K562 (cell line): ENCODE measurements around the gene TOMM40L. TPM values are rescaled to one million over a fixed set of nuclear protein-coding genes. Genes with fewer than 3 reads are reported as not detected.
A peak's percentile ranks its signal among the peaks of the same experiment; 100 is the strongest.

Experiments used
- ARID4B ChIP-seq: sonication (generic); formaldehyde crosslinking; IDR thresholded peaks from 2 replicates; pipeline ENCODE4 v1.8.0; 2022; ENCODE audit warnings: mild to moderate bottlenecking, missing genetic modification reagents
- BCL6 ChIP-seq: fragments of 250-450 bp; sonication (Bioruptor Pico); IDR thresholded peaks from 2 replicates; pipeline ENCODE4 v1.4.0; 2020
- CBFA2T2 ChIP-seq: fragments of 450-650 bp; conservative IDR thresholded peaks from 2 replicates; pipeline ENCODE4 v1.6.1; 2017; ENCODE audit warnings: mild to moderate bottlenecking
- CEBPB ChIP-seq: fragments of 450-650 bp; IDR thresholded peaks from 2 replicates; pipeline ENCODE4 v1.6.1; 2016; ENCODE audit warnings: missing genetic modification characterization, missing compliant biosample characterization
- CHCHD3 ChIP-seq: fragments of 250-450 bp; sonication (Bioruptor Pico); IDR thresholded peaks from 2 replicates; pipeline ENCODE4 v2.1.2; 2022; ENCODE audit warnings: mild to moderate bottlenecking
- CSDE1 ChIP-seq, 2 experiments: fragments of 450-650 bp; IDR thresholded peaks; 2 replicates each; pipeline ENCODE4 v1.6.1; 2016; ENCODE audit warnings: mild to moderate bottlenecking in 1 of 2
- JUNB ChIP-seq: fragments of 450-650 bp; formaldehyde crosslinking; conservative IDR thresholded peaks from 2 replicates; pipeline ENCODE4 v1.4.0; 2020; ENCODE audit warnings: mild to moderate bottlenecking
- NFATC3 ChIP-seq: fragments of 450-650 bp; IDR thresholded peaks from 2 replicates; pipeline ENCODE4 v1.6.1; 2017; ENCODE audit warnings: mild to moderate bottlenecking
- NFXL1 ChIP-seq: fragments of 450-650 bp; formaldehyde crosslinking; IDR thresholded peaks from 2 replicates; pipeline ENCODE4 v1.4.0; 2021; ENCODE audit warnings: mild to moderate bottlenecking
- RREB1 ChIP-seq: fragments of 250-450 bp; sonication (Bioruptor Pico); IDR thresholded peaks from 2 replicates; pipeline ENCODE4 v1.4.0; 2020
- SIN3B ChIP-seq: fragments of 450-650 bp; IDR thresholded peaks from 2 replicates; pipeline ENCODE4 v1.6.1; 2017; ENCODE audit warnings: low read depth, mild to moderate bottlenecking, moderate library complexity
- TFAP4 ChIP-seq: sonication (generic); formaldehyde crosslinking; IDR thresholded peaks from 2 replicates; pipeline ENCODE4 v1.8.0; 2022; ENCODE audit warnings: missing genetic modification reagents, mild to moderate bottlenecking, moderate library complexity, borderline replicate concordance
- ZEB2 ChIP-seq: fragments of 450-650 bp; IDR thresholded peaks from 2 replicates; pipeline ENCODE4 v1.6.1; 2016
- ZNF212 ChIP-seq: fragments of 450-650 bp; formaldehyde crosslinking; IDR thresholded peaks from 2 replicates; pipeline ENCODE4 v1.4.0; 2020; ENCODE audit warnings: mild to moderate bottlenecking
- ZNF282 ChIP-seq: sonication (generic); formaldehyde crosslinking; IDR thresholded peaks from 2 replicates; pipeline ENCODE4 v1.8.1; 2023; ENCODE audit warnings: missing genetic modification reagents
- ZNF444 ChIP-seq: fragments of 250-450 bp; sonication (Bioruptor Pico); IDR thresholded peaks from 2 replicates; pipeline ENCODE4 v1.4.0; 2020; ENCODE audit warnings: mild to moderate bottlenecking, moderate library complexity
- polyA plus RNA-seq, 8 experiments: library from polyadenylated mRNA; depleted of rRNA in 4 of 8; stranded (reverse) in 5 of 8; unstranded in 3 of 8; fragments of >200 nt; fragmentation: Nextera tagmentation in 2 of 8; fragmentation: Illumina TruSeq in 1 of 8; extraction: Ambion mirVana in 2 of 8; extraction: Trizol in 1 of 8; gene quantifications; 2 replicates each; pipeline versions ENCODE4 v1.2.1 to v1.2.3, GENCODE V29; 2011 to 2014; ENCODE audit warnings: inconsistent platforms in 1 of 8, missing spikeins in 1 of 8
- total RNA-seq, 7 experiments: library from RNA; depleted of rRNA in 6 of 7; stranded (reverse); fragments of >200 nt in 6 of 7; fragmentation: Illumina TruSeq in 2 of 7; extraction: Trizol in 2 of 7; gene quantifications; 2 replicates each; pipeline versions ENCODE4 v1.2.1 to v1.2.3, GENCODE V29; 2011 to 2021; ENCODE audit warnings: low replicate concordance in 1 of 7
- TF ChIP-seq, protein P1 (sequence below), 2 experiments: fragments of 200-800 bp in 1 of 2; sonication (Bioruptor generic) in 1 of 2; sonication (generic) in 1 of 2; formaldehyde crosslinking in 1 of 2; IDR thresholded peaks in 1 of 2; conservative IDR thresholded peaks in 1 of 2; 2 replicates each; pipeline versions ENCODE4 v1.5.0 to v1.6.1; 2016 to 2020; ENCODE audit warnings: missing compliant biosample characterization in 1 of 2, missing genetic modification characterization in 1 of 2, missing genetic modification reagents in 1 of 2

Gene TOMM40L
- total and polyA plus RNA-seq, 9 of the 15 experiments (the other 6 are each of a cell fraction or from before 2014, with no cell fraction given) = 9.6 to 33.6 (median 25.2) TPM

- TF ChIP-seq, protein P1, sequence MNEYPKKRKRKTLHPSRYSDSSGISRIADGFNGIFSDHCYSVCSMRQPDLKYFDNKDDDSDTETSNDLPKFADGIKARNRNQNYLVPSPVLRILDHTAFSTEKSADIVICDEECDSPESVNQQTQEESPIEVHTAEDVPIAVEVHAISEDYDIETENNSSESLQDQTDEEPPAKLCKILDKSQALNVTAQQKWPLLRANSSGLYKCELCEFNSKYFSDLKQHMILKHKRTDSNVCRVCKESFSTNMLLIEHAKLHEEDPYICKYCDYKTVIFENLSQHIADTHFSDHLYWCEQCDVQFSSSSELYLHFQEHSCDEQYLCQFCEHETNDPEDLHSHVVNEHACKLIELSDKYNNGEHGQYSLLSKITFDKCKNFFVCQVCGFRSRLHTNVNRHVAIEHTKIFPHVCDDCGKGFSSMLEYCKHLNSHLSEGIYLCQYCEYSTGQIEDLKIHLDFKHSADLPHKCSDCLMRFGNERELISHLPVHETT (CRISPR knock-in tag; conservative IDR thresholded peaks at IDR 0.05 in 1 of 2, IDR thresholded peaks at IDR 0.05 in 1 of 2) = no peak
- no peak for TF ChIP-seq ZNF212 (CRISPR knock-in tag)
- no peak for TF ChIP-seq ZNF282 (CRISPR knock-in tag)
- peak; percentile 66; the same call in 1 of the 2 replicates for TF ChIP-seq TFAP4 (CRISPR knock-in tag)
- no peak for TF ChIP-seq NFXL1 (CRISPR knock-in tag)
- TF ChIP-seq CHCHD3 (CRISPR knock-in tag) = no peak
- TF ChIP-seq ZNF444 (CRISPR knock-in tag) = no peak
- no peak for TF ChIP-seq BCL6
- no peak for TF ChIP-seq ARID4B
- TF ChIP-seq NFATC3 = no peak
- TF ChIP-seq SIN3B = 0 out of 2 replicates have a peak, but pooled peaks have one; percentile 14
- TF ChIP-seq CSDE1 (IDR thresholded peaks at IDR 0.05) = no peak
- TF ChIP-seq CEBPB = no peak
- no peak for TF ChIP-seq JUNB (CRISPR knock-in tag)
- no peak for TF ChIP-seq CBFA2T2
- peak; percentile 76 for TF ChIP-seq ZEB2
- peak; percentile 82; the same call in 1 of the 2 replicates for TF ChIP-seq RREB1 (CRISPR knock-in tag)
These were observed 1.5 kb downstream of the TOMM40L start (continued) for GRCh38 chr1:161227196-161227871.
